Astrocyte (in vitro differentiated cells and primary cell): ENCODE results near the gene NOS1. TPM values are rescaled to one million over a fixed set of nuclear protein-coding genes. Genes with fewer than 3 reads are reported as not detected.

Source experiments
- DNase-seq: peaks from one replicate; pipeline ENCODE4 v3.0.0-alpha.2; 2010; ENCODE audit warnings: low read depth
- FAIRE-seq: peaks from 2 replicates; lab custom pipeline; 2011; peaks lifted over from hg19 to GRCh38; lab: Jason Lieb, UNC
- H2AFZ ChIP-seq: 2 replicates; pipeline ENCODE4 v1.6.0; 2012; ENCODE audit warnings: low read depth, low read length, inconsistent platforms
- H3K27ac ChIP-seq: 2 replicates; pipeline ENCODE4 v1.5.1; 2011; ENCODE audit warnings: low read depth, low read length, inconsistent platforms
- H3K27me3 ChIP-seq: 2 replicates; pipeline ENCODE4 v1.6.0; 2011; ENCODE audit warnings: low read length, inconsistent platforms; ENCODE audit not compliant: insufficient read depth
- H3K36me3 ChIP-seq: 2 replicates; pipeline ENCODE4 v1.5.1; 2011; ENCODE audit warnings: low read length, inconsistent platforms; ENCODE audit not compliant: insufficient read depth
- H3K4me1 ChIP-seq: 2 replicates; pipeline ENCODE4 v1.5.1; 2011; ENCODE audit warnings: low read length, inconsistent platforms; ENCODE audit not compliant: insufficient read depth
- H3K4me2 ChIP-seq: 2 replicates; pipeline ENCODE4 v1.6.0; 2012; ENCODE audit warnings: low read length, inconsistent platforms
- H3K4me3 ChIP-seq: 2 replicates; pipeline ENCODE4 v1.5.1; 2011; ENCODE audit warnings: low read depth, mild to moderate bottlenecking, low read length, inconsistent platforms; ENCODE audit not compliant: insufficient read depth
- H3K79me2 ChIP-seq: 2 replicates; pipeline ENCODE4 v1.6.0; 2012; ENCODE audit warnings: mild to moderate bottlenecking, low read length, inconsistent platforms; ENCODE audit not compliant: insufficient read depth
- H3K9ac ChIP-seq: 2 replicates; pipeline ENCODE4 v1.6.0; 2012; ENCODE audit warnings: mild to moderate bottlenecking, low read length, inconsistent platforms
- H3K9me3 ChIP-seq: 2 replicates; pipeline ENCODE4 v1.5.1; 2012; ENCODE audit warnings: low read depth, mild to moderate bottlenecking, low read length, inconsistent platforms; ENCODE audit not compliant: insufficient read depth
- H4K20me1 ChIP-seq: 2 replicates; pipeline ENCODE4 v1.6.0; 2012; ENCODE audit warnings: low read length, inconsistent platforms; ENCODE audit not compliant: insufficient read depth
- H3K27ac Mint-ChIP-seq: one replicate; pipeline ENCODE4 v1.8.0; 2021; ENCODE audit warnings: mild to moderate bottlenecking, mixed read lengths; ENCODE audit not compliant: unreplicated experiment
- H3K27me3 Mint-ChIP-seq: one replicate; pipeline ENCODE4 v1.8.0; 2021; ENCODE audit warnings: low read depth, mixed read lengths; ENCODE audit not compliant: unreplicated experiment
- H3K36me3 Mint-ChIP-seq: one replicate; pipeline ENCODE4 v1.8.0; 2021; ENCODE audit warnings: low read depth, mixed read lengths; ENCODE audit not compliant: unreplicated experiment
- H3K4me1 Mint-ChIP-seq: one replicate; pipeline ENCODE4 v1.8.0; 2021; ENCODE audit warnings: low read depth, mixed read lengths; ENCODE audit not compliant: unreplicated experiment
- H3K4me3 Mint-ChIP-seq: one replicate; pipeline ENCODE4 v1.8.0; 2021; ENCODE audit warnings: mild to moderate bottlenecking, moderate library complexity, mixed read lengths; ENCODE audit not compliant: unreplicated experiment
- H3K9me3 Mint-ChIP-seq: one replicate; pipeline ENCODE4 v1.8.0; 2021; ENCODE audit warnings: mild to moderate bottlenecking, mixed read lengths; ENCODE audit not compliant: unreplicated experiment
- EZH2 ChIP-seq: IDR thresholded peaks from 2 replicates; pipeline ENCODE4 v1.6.1; 2012; ENCODE audit warnings: mild to moderate bottlenecking, low read length, inconsistent platforms; ENCODE audit not compliant: insufficient read depth
- total RNA-seq: library from RNA; stranded (reverse); gene quantifications from 2 replicates; pipeline ENCODE4 v1.2.1, GENCODE V29; 2021
- TF ChIP-seq, protein P1 (sequence below): IDR thresholded peaks from 2 replicates; pipeline ENCODE4 v1.5.1; 2011; ENCODE audit warnings: low read depth, mild to moderate bottlenecking, inconsistent platforms, low read length, moderate library complexity; ENCODE audit not compliant: insufficient read depth

Gene NOS1
- total RNA-seq, 1 donor from 2014 or later, result 0.05 TPM

DNA sequence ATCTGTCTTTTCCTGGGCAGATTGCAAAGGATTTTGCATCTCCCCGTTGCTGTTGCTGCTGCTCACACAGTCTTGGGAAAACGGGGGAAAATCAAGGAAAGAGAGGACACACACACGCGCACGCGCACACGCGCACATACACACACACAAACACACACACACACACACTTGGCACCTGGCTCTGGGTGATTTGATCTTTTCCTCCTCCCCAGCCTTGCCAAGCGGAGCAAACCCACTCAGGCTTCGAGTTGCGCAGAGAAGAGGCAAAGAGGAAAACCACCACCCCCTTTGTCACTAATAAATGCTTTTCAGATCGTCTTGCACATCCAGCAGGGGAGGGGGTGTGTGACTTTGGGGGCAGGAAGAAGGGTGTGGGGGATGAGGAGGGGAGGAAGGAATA, 965 bp upstream of the NOS1 start:
- DNase-seq (no peak), FAIRE-seq (no peak)
- Histone ChIP-seq H3K4me3 (no peak overlapping the region), H3K36me3 (no peaks in the 10 kb centered on the region), H3K9me3 (no peaks in the 10 kb centered on the region), H3K4me1 (no peaks in the 10 kb centered on the region), H3K79me2 (no peaks in the 10 kb centered on the region), H2AFZ (no peak overlapping the region), H3K27me3 (peaks cover 38% of the 10 kb centered on the region), H3K4me2 (no peak overlapping the region), H3K27ac (no peak overlapping the region), H3K9ac (no peak overlapping the region), H4K20me1 (no peaks in the 10 kb centered on the region)
- TF ChIP-seq EZH2, result no peak
- TF ChIP-seq, protein P1, sequence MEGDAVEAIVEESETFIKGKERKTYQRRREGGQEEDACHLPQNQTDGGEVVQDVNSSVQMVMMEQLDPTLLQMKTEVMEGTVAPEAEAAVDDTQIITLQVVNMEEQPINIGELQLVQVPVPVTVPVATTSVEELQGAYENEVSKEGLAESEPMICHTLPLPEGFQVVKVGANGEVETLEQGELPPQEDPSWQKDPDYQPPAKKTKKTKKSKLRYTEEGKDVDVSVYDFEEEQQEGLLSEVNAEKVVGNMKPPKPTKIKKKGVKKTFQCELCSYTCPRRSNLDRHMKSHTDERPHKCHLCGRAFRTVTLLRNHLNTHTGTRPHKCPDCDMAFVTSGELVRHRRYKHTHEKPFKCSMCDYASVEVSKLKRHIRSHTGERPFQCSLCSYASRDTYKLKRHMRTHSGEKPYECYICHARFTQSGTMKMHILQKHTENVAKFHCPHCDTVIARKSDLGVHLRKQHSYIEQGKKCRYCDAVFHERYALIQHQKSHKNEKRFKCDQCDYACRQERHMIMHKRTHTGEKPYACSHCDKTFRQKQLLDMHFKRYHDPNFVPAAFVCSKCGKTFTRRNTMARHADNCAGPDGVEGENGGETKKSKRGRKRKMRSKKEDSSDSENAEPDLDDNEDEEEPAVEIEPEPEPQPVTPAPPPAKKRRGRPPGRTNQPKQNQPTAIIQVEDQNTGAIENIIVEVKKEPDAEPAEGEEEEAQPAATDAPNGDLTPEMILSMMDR, result no peak
- Mint-ChIP-seq H3K27ac (no peak overlapping the region), H3K4me3 (no peak overlapping the region), H3K36me3 (no peaks in the 10 kb centered on the region), H3K27me3 (peaks cover 81% of the 10 kb centered on the region), H3K4me1 (no peaks in the 10 kb centered on the region), H3K9me3 (no peaks in the 10 kb centered on the region)

DNA sequence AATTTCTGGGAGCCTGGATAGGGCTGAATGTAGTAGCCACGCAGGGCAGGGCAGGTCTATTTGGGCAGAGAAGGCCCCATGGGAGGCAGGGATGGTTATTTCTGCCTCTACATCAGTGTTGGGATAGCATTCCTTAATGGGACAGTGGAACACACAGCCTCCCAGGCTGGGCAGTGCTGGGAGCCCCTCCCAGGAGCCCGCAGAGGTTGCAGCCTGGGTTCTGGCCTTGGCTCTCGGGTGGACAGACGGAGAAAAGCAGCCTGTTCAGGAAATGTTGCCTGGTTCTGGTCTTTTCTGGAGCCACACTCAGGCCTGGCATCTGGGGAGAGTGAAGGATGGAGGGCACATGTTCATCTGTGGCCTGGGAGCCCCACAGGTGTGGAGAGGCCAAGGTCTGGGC, 479 bp upstream of the NOS1 start:
- H3K4me3 Mint-ChIP-seq, result peak overlapping the region; percentile 27
- H3K27ac ChIP-seq, result no peak overlapping the region
- FAIRE-seq (no peak), DNase-seq (no peak)
- H3K27me3 Mint-ChIP-seq, result peaks cover 85% of the 10 kb centered on the region
- no peaks in the 10 kb centered on the region for H3K4me1 ChIP-seq
- no peaks in the 10 kb centered on the region for H3K9me3 Mint-ChIP-seq
- no peak overlapping the region for H3K4me2 ChIP-seq
- H2AFZ ChIP-seq, result no peak overlapping the region
- H3K4me3 ChIP-seq, result no peak overlapping the region
- TF ChIP-seq, protein P1, result no peak
- no peak for TF ChIP-seq EZH2
- H3K27me3 ChIP-seq, result peaks cover 38% of the 10 kb centered on the region
- H3K9me3 ChIP-seq, result no peaks in the 10 kb centered on the region
- H3K79me2 ChIP-seq, result no peaks in the 10 kb centered on the region
- no peak overlapping the region for H3K9ac ChIP-seq
- H3K36me3 Mint-ChIP-seq, result no peaks in the 10 kb centered on the region
- H3K4me1 Mint-ChIP-seq, result no peaks in the 10 kb centered on the region
- no peaks in the 10 kb centered on the region for H4K20me1 ChIP-seq
- H3K27ac Mint-ChIP-seq, result no peak overlapping the region
- no peaks in the 10 kb centered on the region for H3K36me3 ChIP-seq

DNA sequence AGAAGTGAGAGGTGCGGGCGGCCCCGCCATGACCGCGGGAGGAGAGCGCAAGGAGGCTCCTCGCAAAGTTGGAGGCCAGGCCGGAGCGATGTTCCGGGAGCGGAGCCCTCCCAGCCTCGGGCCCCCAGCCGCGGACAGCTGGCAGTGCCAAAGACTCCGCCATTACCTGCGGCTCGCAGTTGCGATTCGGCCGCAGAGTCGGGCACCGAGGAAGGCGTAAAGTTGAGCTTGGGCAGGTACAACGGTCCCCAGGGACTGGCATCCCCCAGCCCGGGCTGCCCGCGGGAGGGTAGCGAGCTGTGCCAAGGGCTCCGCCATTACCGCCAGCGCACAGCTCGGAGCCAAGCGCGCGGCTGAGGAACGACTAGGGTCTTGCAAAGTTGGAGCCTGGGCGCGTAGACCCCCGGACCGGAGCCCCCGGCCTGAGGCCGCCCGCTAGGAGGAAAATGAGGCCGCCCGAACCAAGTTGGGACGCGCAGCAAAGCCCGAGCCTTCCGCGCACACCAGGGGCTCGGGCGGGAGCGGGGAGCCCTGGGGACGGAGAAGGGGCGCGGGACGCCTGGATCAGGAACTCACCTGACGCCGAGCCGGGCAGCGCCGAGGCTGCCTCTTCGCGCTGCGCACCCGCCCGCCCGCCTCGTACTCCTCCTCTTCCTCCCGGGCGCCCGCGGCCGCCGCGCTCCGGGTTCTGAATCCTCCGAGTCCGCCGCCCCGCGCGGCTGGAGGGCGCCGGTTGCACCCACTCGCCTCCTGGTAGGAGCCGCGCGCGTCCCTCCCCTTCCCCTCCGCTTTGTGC, 677 bp downstream of the NOS1 start:
- DNase-seq, result no peak
- H3K27me3 ChIP-seq, result peaks cover 38% of the 10 kb centered on the region
- TF ChIP-seq EZH2, result peak; percentile 47
- TF ChIP-seq, protein P1, result no peak
- no peaks in the 10 kb centered on the region for H3K36me3 ChIP-seq
- no peaks in the 10 kb centered on the region for H3K9me3 ChIP-seq
- no peak overlapping the region for H3K9ac ChIP-seq
- peaks cover 78% of the 10 kb centered on the region for H3K27me3 Mint-ChIP-seq
- no peaks in the 10 kb centered on the region for H3K79me2 ChIP-seq
- no peak overlapping the region for H3K4me3 ChIP-seq
- no peaks in the 10 kb centered on the region for H3K4me1 ChIP-seq
- H3K9me3 Mint-ChIP-seq, result no peaks in the 10 kb centered on the region
- no peaks in the 10 kb centered on the region for H4K20me1 ChIP-seq
- no peak for FAIRE-seq
- no peaks in the 10 kb centered on the region for H3K36me3 Mint-ChIP-seq
- H3K27ac ChIP-seq, result no peak overlapping the region
- no peak overlapping the region for H3K4me2 ChIP-seq
- H2AFZ ChIP-seq, result no peak overlapping the region
- H3K4me3 Mint-ChIP-seq, result peak overlapping the region; percentile 71
- peaks cover 4% of the 10 kb centered on the region for H3K4me1 Mint-ChIP-seq
- H3K27ac Mint-ChIP-seq, result no peak overlapping the region
